Endothelial cell of umbilical vein (primary cell): ENCODE data around the gene SPATA33. TPM values are rescaled to one million over a fixed set of nuclear protein-coding genes. Genes with fewer than 3 reads are reported as not detected.

Source experiments
- BruUV-seq: library from RNA; stranded (reverse); fragments of 400-500 nt; replicated peaks from 2 replicates; lab custom pipeline; 2021; lab: Mats Ljungman, UMichigan
- CTCF ChIA-PET: fragments of 300-600, 350-600 bp; sonication (Branson Sonifier 250); formaldehyde crosslinking; loops from one replicate; lab custom pipeline; 2021; ENCODE audit warnings: antibody characterized with exemption, inconsistent platforms; lab: Charles Lee
- POLR2A ChIA-PET: fragments of 300-600, 350-600 bp; sonication (Branson Sonifier 250); formaldehyde crosslinking; loops from one replicate; lab custom pipeline; 2021; ENCODE audit warnings: antibody characterized with exemption, inconsistent platforms; lab: Charles Lee
- DNase-seq: peaks from one replicate; pipeline ENCODE4 v3.0.0-alpha.2; 2011; ENCODE audit warnings: low read depth, low spot score
- FAIRE-seq: peaks from 2 replicates; lab custom pipeline; 2011; peaks lifted over from hg19 to GRCh38; lab: Jason Lieb, UNC
- H2AFZ ChIP-seq: 2 replicates; pipeline ENCODE4 v1.6.0; 2012; ENCODE audit warnings: low read depth, low read length, control low read depth, inconsistent platforms
- H3K27ac ChIP-seq: 2 replicates; pipeline ENCODE4 v1.5.1; 2011; ENCODE audit warnings: low read depth, mild to moderate bottlenecking, control low read depth, low read length, moderate library complexity; ENCODE audit not compliant: insufficient read depth
- H3K27me3 ChIP-seq, 2 experiments: 2 replicates each; pipeline versions ENCODE4 v1.6.0 to v1.6.1; 2011; ENCODE audit warnings: low read length in 2 of 2, mixed read lengths in 1 of 2; ENCODE audit not compliant: control insufficient read depth in 2 of 2, insufficient read depth in 2 of 2
- H3K36me3 ChIP-seq, 2 experiments: 2 replicates in 1 of 2; 3 replicates in 1 of 2; pipeline ENCODE4 v1.5.1; 2011; ENCODE audit warnings: low read length in 2 of 2, mild to moderate bottlenecking in 1 of 2, moderate library complexity in 1 of 2; ENCODE audit not compliant: control insufficient read depth in 2 of 2, insufficient read depth in 2 of 2; ENCODE audit errors: extremely low read depth in 1 of 2
- H3K4me1 ChIP-seq: 3 replicates; pipeline ENCODE4 v1.5.1; 2011; ENCODE audit warnings: mild to moderate bottlenecking, low read length; ENCODE audit not compliant: control insufficient read depth, insufficient read depth; ENCODE audit errors: extremely low read depth
- H3K4me2 ChIP-seq: 2 replicates; pipeline ENCODE4 v1.6.1; 2011; ENCODE audit warnings: low read length, control low read depth, mixed read lengths; ENCODE audit not compliant: insufficient read depth
- H3K4me3 ChIP-seq, 3 experiments: fragments of 200-600 bp in 1 of 3; sonication (generic), shearing (Covaris generic) in 1 of 3; replicated peaks in 1 of 3; 2 replicates each; pipeline ENCODE4 v1.5.1; 2011 to 2016; ENCODE audit warnings: control low read depth in 3 of 3, low read length in 3 of 3, mild to moderate bottlenecking in 2 of 3, inconsistent platforms in 1 of 3, low read depth in 1 of 3, moderate library complexity in 1 of 3; ENCODE audit not compliant: insufficient read depth in 1 of 3
- H3K79me2 ChIP-seq: 2 replicates; pipeline ENCODE4 v1.6.0; 2012; ENCODE audit warnings: low read length, inconsistent platforms; ENCODE audit not compliant: control insufficient read depth, insufficient read depth
- H3K9ac ChIP-seq: replicated peaks from 2 replicates; pipeline ENCODE3; 2011; ENCODE audit warnings: low read length, control low read depth; ENCODE audit not compliant: insufficient read depth; ENCODE audit errors: extremely low read depth
- H3K9me1 ChIP-seq: replicated peaks from 3 replicates; pipeline ENCODE4 v1.6.0; 2011; ENCODE audit warnings: mild to moderate bottlenecking, low read length; ENCODE audit not compliant: control insufficient read depth, insufficient read depth; ENCODE audit errors: extremely low read depth
- H3K9me3 ChIP-seq: replicated peaks from 2 replicates; pipeline ENCODE4 v1.5.1; 2012; ENCODE audit warnings: low read length, inconsistent platforms; ENCODE audit not compliant: control insufficient read depth, insufficient read depth
- H4K20me1 ChIP-seq: replicated peaks from 2 replicates; pipeline ENCODE3; 2011; ENCODE audit warnings: mild to moderate bottlenecking, low read length; ENCODE audit not compliant: control insufficient read depth, insufficient read depth; ENCODE audit errors: extremely low read depth
- EZH2 ChIP-seq: IDR thresholded peaks from 2 replicates; pipeline ENCODE4 v1.6.1; 2012; ENCODE audit warnings: borderline replicate concordance, low read depth, mild to moderate bottlenecking, moderate library complexity, low read length, inconsistent platforms; ENCODE audit not compliant: severe bottlenecking
- JUN ChIP-seq: IDR thresholded peaks from 2 replicates; pipeline ENCODE4 v1.6.1; 2011; ENCODE audit warnings: borderline replicate concordance, low read depth; ENCODE audit not compliant: insufficient read length, insufficient read depth
- POLR2A ChIP-seq: IDR thresholded peaks from 2 replicates; pipeline ENCODE4 v1.6.1; 2012; ENCODE audit warnings: low read depth, mild to moderate bottlenecking, control low read depth, low read length
- POLR2AphosphoS5 ChIP-seq: IDR thresholded peaks from 2 replicates; pipeline ENCODE4 v1.6.1; 2012; ENCODE audit warnings: low read depth, mild to moderate bottlenecking, control low read depth, low read length, moderate library complexity; ENCODE audit not compliant: insufficient read depth
- dilution Hi-C: fragments of 300-500 bp; cut with MboI; formaldehyde crosslinking; loops from one replicate; pipeline ENCODE4 v1.15.0; 2019; ENCODE audit warnings: low sequenced_read_pairs; ENCODE audit not compliant: extremely low pct_ligation_motif_present
- intact Hi-C: fragments of 100-400 bp; cut with micrococcal nuclease; formaldehyde crosslinking; loops from one replicate; pipeline ENCODE4 v1.10.0; 2022
- polyA plus RNA-seq, 4 experiments: library from polyadenylated mRNA; depleted of rRNA in 3 of 4; stranded (reverse) in 3 of 4; unstranded in 1 of 4; fragments of >200 nt; gene quantifications; 2 replicates each; pipeline versions ENCODE4 v1.2.1 to v1.2.3, GENCODE V29; 2011 to 2012; ENCODE audit warnings: missing spikeins in 1 of 4
- total RNA-seq: library from RNA; stranded (reverse); gene quantifications from 2 replicates; pipeline ENCODE4 v1.2.3, GENCODE V29; 2021
- TF ChIP-seq, protein P1 (sequence below), 2 donors: IDR thresholded peaks; 1 replicate in 1 of 2; 2 replicates in 1 of 2; pipeline ENCODE4 v1.5.1; 2011; ENCODE audit warnings: low read length in 2 of 2, mild to moderate bottlenecking in 2 of 2, moderate library complexity in 2 of 2, control low read depth in 1 of 2, inconsistent platforms in 1 of 2, low read depth in 1 of 2; ENCODE audit not compliant: insufficient read depth in 1 of 2; ENCODE audit errors: extremely low read depth in 1 of 2

The SPATA33 gene
- total and polyA plus RNA-seq, 2 donors (not counting 3 experiments of a cell fraction or from before 2014, with no cell fraction given): 3.5 to 11.4 TPM

DNA sequence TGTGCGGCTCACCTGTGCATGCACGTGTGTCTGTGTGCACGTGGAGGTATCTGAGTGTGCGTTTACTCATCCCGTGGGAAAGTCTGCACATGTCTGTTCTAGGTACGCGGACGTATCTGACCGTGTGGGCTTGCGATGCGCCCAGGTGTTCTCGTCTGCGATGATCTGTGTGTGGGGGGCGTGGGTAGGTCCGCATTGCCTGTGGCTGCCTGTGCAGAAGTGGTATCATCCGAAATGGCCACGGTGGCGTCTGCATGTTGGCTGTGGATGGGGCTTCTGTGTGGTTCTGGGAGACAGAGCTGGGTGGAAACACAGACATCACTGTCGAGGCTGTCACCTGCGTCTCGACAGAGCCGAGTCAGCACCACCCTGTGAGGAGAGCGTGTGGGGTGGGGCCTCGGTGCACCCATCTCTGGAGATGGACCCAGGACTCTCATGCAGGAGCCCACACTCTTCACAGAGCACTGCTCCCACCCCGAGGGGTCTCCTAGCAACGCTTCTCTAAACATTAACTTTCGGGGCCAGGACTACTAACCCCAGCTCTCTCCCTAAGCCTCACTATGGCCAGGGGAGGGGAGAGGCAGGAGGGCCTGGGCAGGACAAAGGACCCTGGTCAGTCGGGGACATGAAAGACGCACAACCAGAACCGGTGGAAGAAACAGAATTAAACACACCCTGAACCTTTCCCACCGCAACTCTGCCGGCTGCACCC lies 35.8 kb upstream of the SPATA33 start:
- intact Hi-C loops (loop anchor here (5.0 kb wide), 1 partner anchor 40 kb away; no protein-coding TSS in a partner anchor), dilution Hi-C loops (no loop called here)
- no peaks in the 10 kb centered on the region for H3K79me2 ChIP-seq
- CTCF ChIA-PET: no interaction called here
- no TSS peak for BruUV-seq
- no peaks in the 10 kb centered on the region for H4K20me1 ChIP-seq
- FAIRE-seq (no peak), DNase-seq (no peak)
- no peaks in the 10 kb centered on the region for H3K9me3 ChIP-seq
- TF ChIP-seq POLR2A (no peak), EZH2 (no peak), POLR2AphosphoS5 (no peak), JUN (no peak)
- TF ChIP-seq, protein P1, sequence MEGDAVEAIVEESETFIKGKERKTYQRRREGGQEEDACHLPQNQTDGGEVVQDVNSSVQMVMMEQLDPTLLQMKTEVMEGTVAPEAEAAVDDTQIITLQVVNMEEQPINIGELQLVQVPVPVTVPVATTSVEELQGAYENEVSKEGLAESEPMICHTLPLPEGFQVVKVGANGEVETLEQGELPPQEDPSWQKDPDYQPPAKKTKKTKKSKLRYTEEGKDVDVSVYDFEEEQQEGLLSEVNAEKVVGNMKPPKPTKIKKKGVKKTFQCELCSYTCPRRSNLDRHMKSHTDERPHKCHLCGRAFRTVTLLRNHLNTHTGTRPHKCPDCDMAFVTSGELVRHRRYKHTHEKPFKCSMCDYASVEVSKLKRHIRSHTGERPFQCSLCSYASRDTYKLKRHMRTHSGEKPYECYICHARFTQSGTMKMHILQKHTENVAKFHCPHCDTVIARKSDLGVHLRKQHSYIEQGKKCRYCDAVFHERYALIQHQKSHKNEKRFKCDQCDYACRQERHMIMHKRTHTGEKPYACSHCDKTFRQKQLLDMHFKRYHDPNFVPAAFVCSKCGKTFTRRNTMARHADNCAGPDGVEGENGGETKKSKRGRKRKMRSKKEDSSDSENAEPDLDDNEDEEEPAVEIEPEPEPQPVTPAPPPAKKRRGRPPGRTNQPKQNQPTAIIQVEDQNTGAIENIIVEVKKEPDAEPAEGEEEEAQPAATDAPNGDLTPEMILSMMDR (IDR thresholded peaks at IDR 0.05; ENCODE audit: extremely low read depth in 1 of 2, insufficient read depth in 1 of 2, low read depth in 1 of 2, low read length in 2 of 2): no peak
- H3K9ac ChIP-seq: no peak overlapping the region
- POLR2A ChIA-PET: no interaction called here
- no peak overlapping the region for H3K27ac ChIP-seq
- peaks cover 12% of the 10 kb centered on the region for H3K4me1 ChIP-seq
- H3K4me2 ChIP-seq: no peak overlapping the region
- H2AFZ ChIP-seq: no peak overlapping the region
- H3K36me3 ChIP-seq: no peaks in the 10 kb centered on the region
- H3K4me3 ChIP-seq: no peak overlapping the region
- peaks cover 0 to 8% of the 10 kb centered on the region in 2 experiments for H3K27me3 ChIP-seq
- H3K9me1 ChIP-seq: no peaks in the 10 kb centered on the region
